ENCODE results near the gene ALOX5AP.

ALOX5AP gene

GRCh38 chr13:30714629-30715371, 20.5 kb upstream of the ALOX5AP start:
- DNase-seq (ENCODE audit: low read depth in 2 of 2), result no peak

GRCh38 chr13:30715372-30715756, 20.0 kb upstream of the ALOX5AP start:
- no peak for DNase-seq (ENCODE audit: low read depth in 2 of 2)

- DNase-seq (ENCODE audit: low read depth in 2 of 2), result no peak
Observed at GRCh38 chr13:30715837-30716236, 19.5 kb upstream of the ALOX5AP start.

- DNase-seq (ENCODE audit: low read depth in 2 of 2), result no peak
Observed at GRCh38 chr13:30718661-30719524, 16.4 kb upstream of the ALOX5AP start.

GRCh38 chr13:30719525-30719914, 15.8 kb upstream of the ALOX5AP start:
- DNase-seq (ENCODE audit: low read depth in 2 of 2), result no peak

- DNase-seq (ENCODE audit: low read depth in 2 of 2), result no peak
Observed at GRCh38 chr13:30720172-30720869, 15.0 kb upstream of the ALOX5AP start.

- no peak for DNase-seq (ENCODE audit: low read depth in 2 of 2)
Observed at GRCh38 chr13:30721936-30722335, 13.4 kb upstream of the ALOX5AP start.

GRCh38 chr13:30722361-30722760, 13.0 kb upstream of the ALOX5AP start:
- no peak for DNase-seq (ENCODE audit: low read depth in 2 of 2)

- DNase-seq (ENCODE audit: low read depth in 2 of 2), result no peak
Observed at GRCh38 chr13:30724778-30725177, 10.6 kb upstream of the ALOX5AP start.

GRCh38 chr13:30725326-30726085, 9.8 kb upstream of the ALOX5AP start:
- DNase-seq (ENCODE audit: low read depth in 2 of 2), result no peak

- no peak for DNase-seq (ENCODE audit: low read depth in 2 of 2)
Observed at GRCh38 chr13:30726192-30726591, 9.2 kb upstream of the ALOX5AP start.

- DNase-seq (ENCODE audit: low read depth in 2 of 2), result no peak
Observed at GRCh38 chr13:30727491-30728355, 7.6 kb upstream of the ALOX5AP start.

GRCh38 chr13:30729801-30730200, 5.5 kb upstream of the ALOX5AP start:
- DNase-seq (ENCODE audit: low read depth in 2 of 2), result no peak

GRCh38 chr13:30730526-30730925, 4.8 kb upstream of the ALOX5AP start:
- DNase-seq (ENCODE audit: low read depth in 2 of 2), result no peak

- no peak for DNase-seq (ENCODE audit: low read depth in 2 of 2)
Observed at GRCh38 chr13:30731361-30732045, 3.8 kb upstream of the ALOX5AP start.

- DNase-seq (ENCODE audit: low read depth in 2 of 2), result no peak
Observed at GRCh38 chr13:30732046-30732390, 3.3 kb upstream of the ALOX5AP start.

- DNase-seq (ENCODE audit: low read depth in 2 of 2), result no peak
Observed at GRCh38 chr13:30734439-30734838, 904 bp upstream of the ALOX5AP start.

- DNase-seq (ENCODE audit: low read depth in 2 of 2), result no peak
Observed at GRCh38 chr13:30735872-30736175, 481 bp downstream of the ALOX5AP start.

- DNase-seq (ENCODE audit: low read depth in 2 of 2), result no peak
Observed at GRCh38 chr13:30736461-30737320, 1.3 kb downstream of the ALOX5AP start.
